CD14-positive monocyte (primary cell): Measurements from ENCODE around the gene LCLAT1. TPM values are rescaled to one million over a fixed set of nuclear protein-coding genes. Genes with fewer than 3 reads are reported as not detected.

Experiments
- DNase-seq, 3 donors: peaks; one replicate each; pipeline ENCODE4 v3.0.0-alpha.2; 2011 to 2022
- H2AFZ ChIP-seq: 2 replicates; pipeline ENCODE4 v1.6.0; 2012; ENCODE audit warnings: mild to moderate bottlenecking, low read depth, low read length, inconsistent platforms; ENCODE audit not compliant: insufficient read depth, poor library complexity, severe bottlenecking
- H3K27ac ChIP-seq, 2 donors: 1 replicate in 1 of 2; 2 replicates in 1 of 2; pipeline ENCODE4 v1.5.1; 2012 to 2013; ENCODE audit warnings: low read length in 2 of 2, control low read depth in 1 of 2, inconsistent platforms in 1 of 2, low read depth in 1 of 2, mild to moderate bottlenecking in 1 of 2
- H3K27me3 ChIP-seq, 2 donors: one replicate each; pipeline versions ENCODE4 v1.6.0 to v1.6.1; 2011 to 2013; ENCODE audit warnings: low read length in 2 of 2; ENCODE audit not compliant: control insufficient read depth in 2 of 2, insufficient read depth in 2 of 2
- H3K36me3 ChIP-seq, 2 donors: replicated peaks in 1 of 2; 1 replicate in 1 of 2; 2 replicates in 1 of 2; pipeline versions ENCODE4 v1.5.1 to v1.6.1; 2012 to 2013; ENCODE audit warnings: low read length in 2 of 2, control low read depth in 1 of 2, inconsistent platforms in 1 of 2, mild to moderate bottlenecking in 1 of 2; ENCODE audit not compliant: insufficient read depth in 2 of 2, control insufficient read depth in 1 of 2
- H3K4me1 ChIP-seq, 2 donors: 1 replicate in 1 of 2; 2 replicates in 1 of 2; pipeline versions ENCODE4 v1.5.1 to v1.6.1; 2012 to 2013; ENCODE audit warnings: low read length in 2 of 2, control low read depth in 1 of 2, inconsistent platforms in 1 of 2, mild to moderate bottlenecking in 1 of 2, moderate library complexity in 1 of 2; ENCODE audit not compliant: insufficient read depth in 2 of 2, control insufficient read depth in 1 of 2
- H3K4me2 ChIP-seq: replicated peaks from 2 replicates; pipeline ENCODE3; 2012; ENCODE audit warnings: low read length, moderate library complexity, mild to moderate bottlenecking; ENCODE audit not compliant: poor library complexity, severe bottlenecking; ENCODE audit errors: extremely low read depth
- H3K4me3 ChIP-seq, 3 experiments: fragments of 200-600 bp in 1 of 3; sonication (generic) in 1 of 3; replicated peaks in 1 of 3; 1 replicate in 2 of 3; 2 replicates in 1 of 3; pipeline ENCODE4 v1.5.1; 2011 to 2013; ENCODE audit warnings: low read length in 3 of 3, mild to moderate bottlenecking in 3 of 3, control low read depth in 2 of 3, low read depth in 2 of 3, inconsistent platforms in 1 of 3, moderate library complexity in 1 of 3
- H3K79me2 ChIP-seq: 2 replicates; pipeline ENCODE4 v1.6.0; 2012; ENCODE audit warnings: mild to moderate bottlenecking, control low read depth, inconsistent platforms, low read length, moderate library complexity; ENCODE audit not compliant: insufficient read depth
- H3K9ac ChIP-seq: 2 replicates; pipeline ENCODE4 v1.6.0; 2017; ENCODE audit warnings: low read length, mild to moderate bottlenecking; ENCODE audit not compliant: insufficient read depth, poor library complexity, severe bottlenecking
- H3K9me3 ChIP-seq, 2 donors: replicated peaks in 1 of 2; 1 replicate in 1 of 2; 2 replicates in 1 of 2; pipeline versions ENCODE4 v1.5.1 to v1.6.1; 2012 to 2013; ENCODE audit warnings: low read length in 2 of 2, control low read depth in 1 of 2; ENCODE audit not compliant: control insufficient read depth in 1 of 2, insufficient read depth in 1 of 2
- H4K20me1 ChIP-seq: 2 replicates; pipeline ENCODE4 v1.6.0; 2012; ENCODE audit warnings: mild to moderate bottlenecking, low read length, control low read depth, moderate library complexity; ENCODE audit not compliant: insufficient read depth
- H3K27ac Mint-ChIP-seq, 7 donors: one replicate each; pipeline ENCODE4 v1.8.0; 2020; ENCODE audit warnings: mild to moderate bottlenecking in 7 of 7, mixed read lengths in 7 of 7, moderate library complexity in 6 of 7, inconsistent platforms in 2 of 7
- H3K27me3 Mint-ChIP-seq, 3 donors: one replicate each; pipeline ENCODE4 v1.8.0; 2021 to 2022; ENCODE audit warnings: low read depth in 3 of 3, mild to moderate bottlenecking in 3 of 3, mixed read lengths in 3 of 3, moderate library complexity in 3 of 3, inconsistent platforms in 1 of 3
- H3K36me3 Mint-ChIP-seq, 2 donors: one replicate each; pipeline ENCODE4 v1.8.0; 2020; ENCODE audit warnings: mixed read lengths in 2 of 2, inconsistent platforms in 1 of 2, mild to moderate bottlenecking in 1 of 2
- H3K4me1 Mint-ChIP-seq: one replicate; pipeline ENCODE4 v1.8.0; 2020; ENCODE audit warnings: mild to moderate bottlenecking, mixed read lengths
- H3K4me3 Mint-ChIP-seq, 2 donors: one replicate each; pipeline ENCODE4 v1.8.0; 2020; ENCODE audit warnings: mild to moderate bottlenecking in 2 of 2, mixed read lengths in 2 of 2, moderate library complexity in 1 of 2
- H3K9me3 Mint-ChIP-seq, 7 donors: one replicate each; pipeline ENCODE4 v1.8.0; 2020 to 2022; ENCODE audit warnings: mixed read lengths in 7 of 7, mild to moderate bottlenecking in 6 of 7, moderate library complexity in 6 of 7, inconsistent platforms in 2 of 7
- WGBS: methylation state at CpG from one replicate; pipeline ENCODE4 v1.1.5; 2013; ENCODE audit warnings: missing lambda C conversion rate; ENCODE audit not compliant: insufficient coverage; 5-methylcytosine and 5-hydroxymethylcytosine counted together
- intact Hi-C, 2 donors: fragments of 100-400 bp; cut with micrococcal nuclease; formaldehyde crosslinking; loops; one replicate each; pipeline versions ENCODE4 v1.15.0 to v1.15.1; 2023
- polyA plus RNA-seq, 3 donors: library from polyadenylated mRNA; depleted of rRNA in 1 of 3; unstranded in 2 of 3; stranded (reverse) in 1 of 3; fragments of 300-500 nt in 2 of 3; fragments of >200 nt in 1 of 3; fragmentation: Illumina TruSeq in 2 of 3; gene quantifications; 1 replicate in 2 of 3; 2 replicates in 1 of 3; pipeline ENCODE4 v1.2.3, GENCODE V29; 2012 to 2021
- TF ChIP-seq, protein P1 (sequence below): fragments of 200-600 bp; IDR thresholded peaks from one replicate; pipeline ENCODE4 v1.8.0; 2022; ENCODE audit warnings: antibody characterized with exemption, mild to moderate bottlenecking

The LCLAT1 gene
- polyA plus RNA-seq, 3 donors, result 1.2 to 5.7 (median 1.3) TPM

DNA sequence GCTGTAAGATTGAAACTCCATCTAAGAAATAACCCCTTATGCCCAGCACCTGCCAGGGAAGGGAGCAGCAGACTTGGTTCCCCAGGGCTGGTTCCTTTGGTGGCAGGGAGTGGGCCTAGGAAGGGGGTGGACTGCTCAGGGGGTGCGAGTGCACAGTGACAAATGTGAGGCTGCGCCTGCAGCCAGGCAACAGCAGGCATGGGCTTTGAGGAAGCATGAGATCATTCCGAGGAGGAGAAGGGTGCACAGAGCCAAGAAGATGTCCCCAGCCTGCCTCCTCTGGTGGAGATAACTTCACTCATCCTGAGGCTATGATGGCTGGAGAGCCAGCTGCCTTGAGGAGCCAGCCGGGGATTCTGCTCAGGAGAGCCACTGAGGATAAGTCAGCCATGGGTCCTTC, 202.2 kb downstream of the LCLAT1 start:
- Histone ChIP-seq H3K4me2 (no peak overlapping the region), H2AFZ (no peak overlapping the region), H3K79me2 (no peaks in the 10 kb centered on the region), H3K9me3 (no peaks in the 10 kb centered on the region), H3K27ac (no peak overlapping the region), H4K20me1 (no peaks in the 10 kb centered on the region), H3K9ac (no peak overlapping the region), H3K4me1 (no peaks in the 10 kb centered on the region), H3K36me3 (no peaks in the 10 kb centered on the region), H3K27me3 (no peaks in the 10 kb centered on the region), H3K4me3 (no peak overlapping the region)
- Mint-ChIP-seq H3K4me1 (peaks cover 7% of the 10 kb centered on the region), H3K27ac (no peak overlapping the region), H3K9me3 (no peaks in the 10 kb centered on the region), H3K4me3 (no peak overlapping the region), H3K36me3 (peaks cover 2 to 4% of the 10 kb centered on the region in 2 donors), H3K27me3 (peaks cover 0 to 7% (median 0%) of the 10 kb centered on the region in 3 donors)
- 50% methylated on average over 2 of the region's 4 CpGs for WGBS
- no peak for DNase-seq
- TF ChIP-seq, protein P1, sequence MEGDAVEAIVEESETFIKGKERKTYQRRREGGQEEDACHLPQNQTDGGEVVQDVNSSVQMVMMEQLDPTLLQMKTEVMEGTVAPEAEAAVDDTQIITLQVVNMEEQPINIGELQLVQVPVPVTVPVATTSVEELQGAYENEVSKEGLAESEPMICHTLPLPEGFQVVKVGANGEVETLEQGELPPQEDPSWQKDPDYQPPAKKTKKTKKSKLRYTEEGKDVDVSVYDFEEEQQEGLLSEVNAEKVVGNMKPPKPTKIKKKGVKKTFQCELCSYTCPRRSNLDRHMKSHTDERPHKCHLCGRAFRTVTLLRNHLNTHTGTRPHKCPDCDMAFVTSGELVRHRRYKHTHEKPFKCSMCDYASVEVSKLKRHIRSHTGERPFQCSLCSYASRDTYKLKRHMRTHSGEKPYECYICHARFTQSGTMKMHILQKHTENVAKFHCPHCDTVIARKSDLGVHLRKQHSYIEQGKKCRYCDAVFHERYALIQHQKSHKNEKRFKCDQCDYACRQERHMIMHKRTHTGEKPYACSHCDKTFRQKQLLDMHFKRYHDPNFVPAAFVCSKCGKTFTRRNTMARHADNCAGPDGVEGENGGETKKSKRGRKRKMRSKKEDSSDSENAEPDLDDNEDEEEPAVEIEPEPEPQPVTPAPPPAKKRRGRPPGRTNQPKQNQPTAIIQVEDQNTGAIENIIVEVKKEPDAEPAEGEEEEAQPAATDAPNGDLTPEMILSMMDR, result no peak
- intact Hi-C loops, result no loop called here

DNA sequence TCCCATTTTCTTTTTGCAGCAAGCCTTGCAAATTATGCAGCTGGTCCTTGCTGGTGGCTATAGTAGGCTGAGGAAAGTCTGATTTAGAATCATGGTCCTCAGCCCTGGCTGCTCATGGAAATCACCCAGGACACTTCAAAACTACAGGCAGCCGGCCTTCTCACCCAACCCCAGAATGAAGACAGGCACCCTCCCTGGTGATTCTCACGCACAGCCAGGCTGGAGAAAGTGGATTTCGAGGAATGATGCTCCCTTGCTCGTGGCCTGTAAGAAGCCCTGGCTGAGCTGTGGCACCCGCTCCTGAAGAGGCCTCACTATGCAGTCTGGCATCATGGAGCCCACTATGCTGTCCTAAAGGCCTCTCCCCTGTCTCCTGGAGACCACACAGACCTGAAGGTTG, 202.8 kb downstream of the LCLAT1 start:
- intact Hi-C loops, result no loop called here
- H3K9me3 ChIP-seq, result no peaks in the 10 kb centered on the region
- 79% methylated on average over 5 of the region's 5 CpGs for WGBS
- Mint-ChIP-seq H3K27me3 (peaks cover 0 to 8% (median 0%) of the 10 kb centered on the region in 3 donors), H3K4me1 (peaks cover 7% of the 10 kb centered on the region), H3K36me3 (no peaks in the 10 kb centered on the region), H3K9me3 (no peaks in the 10 kb centered on the region), H3K4me3 (no peak overlapping the region), H3K27ac (no peak overlapping the region)
- no peak overlapping the region for H3K27ac ChIP-seq
- H2AFZ ChIP-seq, result no peak overlapping the region
- H4K20me1 ChIP-seq, result no peaks in the 10 kb centered on the region
- no peaks in the 10 kb centered on the region for H3K79me2 ChIP-seq
- no peak for DNase-seq
- H3K4me2 ChIP-seq, result no peak overlapping the region
- no peaks in the 10 kb centered on the region for H3K36me3 ChIP-seq
- H3K9ac ChIP-seq, result no peak overlapping the region
- H3K4me1 ChIP-seq, result no peaks in the 10 kb centered on the region
- H3K27me3 ChIP-seq, result no peaks in the 10 kb centered on the region
- TF ChIP-seq, protein P1, result no peak
- H3K4me3 ChIP-seq, result no peak overlapping the region
